ENCODE results near the gene RFX7.

- TF ChIP-seq POLR2A (IDR thresholded peaks at IDR 0.05) (no peak), CTCF (IDR thresholded peaks at IDR 0.05) (no peak), POLR2AphosphoS5 (IDR thresholded peaks at IDR 0.05) (no peak), EP300 (IDR thresholded peaks at IDR 0.05; ENCODE audit: low read depth) (no peak)
These were observed 190.7 kb downstream of the RFX7 start for GRCh38 chr15:56053046-56053400.

Measured in transverse colon (tissue), 4 donors.